NCI-H510A treated with DMSO at 0.1 percent for 48 hours (cell line): ENCODE data around the gene LENG8.
"Not testable (repeated sequence)": the region's sequence is repeated elsewhere in the genome, so short reads cannot be mapped to it uniquely, and the experiment has no call there.

Experiments
- DNase-seq: peaks from one replicate; lab custom pipeline; 2025; lab: John Stamatoyannopoulos, UW

Gene LENG8

DNA sequence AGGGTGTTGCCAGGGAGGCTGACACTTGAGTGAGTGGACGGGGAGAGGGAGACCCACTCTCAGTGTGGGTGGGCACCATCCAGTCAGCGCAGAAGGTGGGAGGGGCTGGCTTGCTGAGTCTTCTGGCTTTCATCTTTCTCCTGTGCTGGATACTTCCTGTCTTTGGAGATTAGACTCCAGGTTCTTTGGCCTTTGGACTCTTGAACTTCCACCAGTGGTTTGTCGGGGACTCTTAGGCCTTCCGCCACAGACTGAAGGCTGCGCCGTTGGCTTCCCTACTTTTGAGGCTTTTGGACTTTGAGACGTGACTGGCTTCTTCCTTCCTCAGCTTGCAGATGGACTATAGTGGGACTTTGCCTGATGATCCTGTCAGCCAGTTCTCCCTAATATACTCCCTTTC, 4.3 kb upstream of the LENG8 start:
- DNase-seq: no peak

DNA sequence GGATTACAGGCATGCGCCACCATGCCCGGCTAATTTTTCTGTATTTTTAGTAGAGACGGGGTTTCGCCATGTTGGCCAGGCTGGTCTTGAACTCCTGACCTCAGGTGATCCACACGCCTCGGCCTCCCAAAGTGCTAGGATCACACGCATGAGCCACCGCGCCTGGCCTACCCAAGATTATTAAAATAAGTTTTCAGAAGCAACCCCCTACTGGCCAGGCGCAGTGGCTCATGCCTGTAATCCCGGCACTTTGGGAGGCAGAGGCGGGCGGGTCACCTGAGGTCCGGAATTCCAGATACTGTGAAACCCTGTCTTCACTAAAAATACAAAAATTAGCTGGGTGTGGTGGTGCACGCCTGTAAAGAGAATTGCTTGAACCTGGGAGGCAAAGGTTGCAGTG, 2.6 kb upstream of the LENG8 start:
- DNase-seq: not testable (repeated sequence)

DNA sequence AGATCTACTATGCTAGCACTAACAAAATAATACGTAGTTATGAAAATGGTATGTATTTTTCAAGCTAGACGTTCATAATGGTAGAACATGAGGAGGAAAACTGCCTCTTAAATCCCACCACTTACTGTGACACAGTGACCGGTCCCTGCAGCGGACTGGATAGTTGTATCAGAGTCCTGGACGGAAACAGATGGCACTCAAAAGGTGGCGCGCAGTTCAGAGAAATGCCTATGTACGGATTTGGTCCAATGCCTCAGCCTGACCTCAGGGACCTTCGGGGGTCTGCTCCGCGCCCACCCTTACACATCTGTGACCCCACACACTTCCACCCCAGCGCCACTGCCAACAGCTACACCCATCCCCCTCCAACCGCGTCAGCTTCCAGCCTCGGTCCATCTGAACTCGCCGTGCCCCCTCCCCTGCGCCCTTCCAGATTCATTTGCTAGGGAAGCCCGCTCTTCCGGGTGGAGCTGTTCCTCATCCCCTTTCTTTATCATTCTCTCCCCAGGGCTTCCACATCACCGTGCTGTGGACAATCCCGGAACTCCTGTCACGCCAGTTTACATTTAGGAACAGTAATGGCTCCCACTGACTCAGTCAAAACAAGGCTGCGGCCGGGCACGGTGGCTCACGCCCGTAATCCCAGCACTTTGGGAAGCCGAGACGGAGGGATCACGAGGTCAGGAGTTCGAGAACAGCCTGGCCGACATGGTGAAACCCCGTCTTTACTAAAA, 792 bp upstream of the LENG8 start:
- DNase-seq: peak; percentile 61

DNA sequence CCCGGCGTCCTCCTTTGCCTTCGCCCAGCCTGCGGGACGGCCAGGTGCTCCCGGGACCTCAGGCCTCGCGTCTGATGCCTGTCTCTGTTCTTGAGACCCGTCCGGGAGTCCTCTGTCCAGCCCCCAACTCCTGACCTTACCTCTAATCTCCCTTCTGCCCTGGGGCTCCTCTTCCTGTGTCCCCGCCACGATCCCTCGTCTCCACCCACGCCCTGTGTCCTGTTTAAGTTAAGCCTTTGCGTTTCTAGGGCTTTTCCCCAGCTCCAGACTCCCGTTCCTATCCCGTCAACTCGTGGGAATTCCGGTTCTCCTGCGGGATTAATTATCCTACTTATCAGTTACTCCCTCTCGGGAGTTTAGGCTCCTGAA, 686 bp downstream of the LENG8 start:
- DNase-seq: no peak

DNA sequence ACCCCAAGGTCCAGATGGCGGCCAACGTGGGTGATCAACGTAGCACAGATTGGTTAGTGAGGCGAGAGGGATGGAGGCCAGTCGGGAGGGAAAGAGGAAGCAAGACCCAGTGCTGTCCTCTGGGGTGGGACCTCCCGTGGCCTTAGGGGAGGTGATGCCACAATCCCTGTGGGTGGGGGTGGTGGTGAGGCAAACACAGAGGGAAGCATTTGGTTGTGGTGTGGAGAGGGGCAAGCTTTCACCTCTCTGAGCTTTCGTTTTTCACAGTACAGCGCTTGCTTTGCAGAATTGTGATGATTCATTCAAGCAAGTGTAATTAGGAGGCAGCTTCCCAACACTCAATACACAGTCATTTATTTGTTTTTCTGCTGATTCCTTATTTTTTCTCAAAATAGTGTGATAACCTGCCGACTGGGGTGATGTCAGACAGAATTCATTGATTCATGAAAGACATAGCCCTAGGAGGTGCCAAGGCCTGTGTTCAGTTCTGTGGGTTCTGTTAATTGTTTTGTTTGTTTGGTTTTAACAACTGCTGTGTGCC, 2.4 kb downstream of the LENG8 start:
- DNase-seq: no peak

DNA sequence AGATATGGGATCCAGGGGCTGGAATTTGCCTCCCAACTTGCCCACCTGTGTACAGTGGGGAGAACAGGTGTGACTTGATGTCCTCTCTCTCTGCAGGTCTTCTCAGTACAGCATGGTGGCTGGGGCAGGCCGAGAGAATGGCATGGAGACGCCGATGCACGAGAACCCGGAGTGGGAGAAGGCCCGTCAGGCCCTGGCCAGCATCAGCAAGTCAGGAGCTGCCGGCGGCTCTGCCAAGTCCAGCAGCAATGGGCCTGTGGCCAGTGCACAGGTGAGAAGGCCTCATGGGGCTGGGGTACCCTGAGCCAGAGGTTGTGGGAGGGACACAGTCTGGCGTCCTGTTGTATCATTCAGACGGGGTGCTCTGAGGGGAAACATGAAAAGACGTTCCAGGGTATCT, 3.0 kb downstream of the LENG8 start:
- DNase-seq: no peak

DNA sequence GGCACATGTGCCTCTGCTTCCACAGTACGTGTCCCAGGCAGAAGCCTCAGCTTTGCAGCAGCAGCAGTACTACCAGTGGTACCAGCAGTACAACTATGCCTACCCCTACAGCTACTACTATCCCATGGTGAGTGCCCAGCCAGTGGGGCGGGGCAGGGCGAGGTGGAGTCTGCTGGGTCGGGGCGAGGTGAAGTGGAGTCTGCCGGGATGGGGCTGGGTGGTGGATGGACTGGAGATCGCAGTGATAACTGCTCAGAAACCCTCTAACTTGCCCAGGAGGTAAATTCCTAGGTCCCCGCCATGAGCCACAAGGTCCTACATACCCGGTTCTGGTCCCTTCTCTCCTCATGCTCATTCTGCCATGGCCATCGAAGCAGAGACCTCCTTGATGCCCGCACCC, 3.6 kb downstream of the LENG8 start:
- DNase-seq: no peak

DNA sequence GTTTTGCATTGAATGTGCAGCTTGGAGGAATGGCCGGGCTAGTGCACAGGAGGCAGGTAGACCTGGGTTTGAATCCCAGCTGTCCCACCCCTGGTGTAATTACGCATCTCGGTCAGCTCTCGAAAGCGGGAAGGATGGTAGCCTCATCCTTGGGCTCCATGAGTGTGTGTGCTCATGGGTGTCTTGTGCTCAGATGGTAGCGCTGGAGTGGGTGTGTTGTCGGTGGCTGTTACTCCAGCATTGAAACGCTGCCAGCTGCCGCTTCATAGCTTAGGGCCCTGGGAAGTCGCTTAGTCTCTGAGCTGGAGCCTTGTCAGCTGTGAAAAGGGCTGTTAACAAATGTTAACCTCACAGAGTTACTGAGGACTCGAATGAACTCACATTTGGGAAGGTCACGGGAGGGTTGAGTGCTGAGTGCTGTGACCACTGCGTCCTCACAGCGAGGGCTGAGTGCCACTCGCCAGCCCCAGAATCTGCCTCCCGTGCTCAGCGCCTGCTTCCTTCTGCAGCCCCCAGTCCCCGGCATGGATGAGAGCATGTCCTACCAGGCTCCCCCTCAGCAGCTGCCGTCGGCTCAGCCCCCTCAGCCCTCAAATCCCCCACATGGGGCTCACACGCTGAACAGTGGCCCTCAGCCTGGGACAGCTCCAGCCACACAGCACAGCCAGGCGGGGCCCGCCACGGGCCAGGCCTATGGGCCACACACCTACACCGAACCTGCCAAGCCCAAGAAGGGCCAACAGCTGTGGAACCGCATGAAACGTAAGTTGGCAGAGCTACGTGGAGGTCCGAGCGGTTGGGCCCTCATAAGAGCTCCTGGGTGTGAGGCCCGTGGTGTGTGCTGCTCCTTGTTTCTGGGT, 5.2 kb downstream of the LENG8 start:
- DNase-seq: no peak

DNA sequence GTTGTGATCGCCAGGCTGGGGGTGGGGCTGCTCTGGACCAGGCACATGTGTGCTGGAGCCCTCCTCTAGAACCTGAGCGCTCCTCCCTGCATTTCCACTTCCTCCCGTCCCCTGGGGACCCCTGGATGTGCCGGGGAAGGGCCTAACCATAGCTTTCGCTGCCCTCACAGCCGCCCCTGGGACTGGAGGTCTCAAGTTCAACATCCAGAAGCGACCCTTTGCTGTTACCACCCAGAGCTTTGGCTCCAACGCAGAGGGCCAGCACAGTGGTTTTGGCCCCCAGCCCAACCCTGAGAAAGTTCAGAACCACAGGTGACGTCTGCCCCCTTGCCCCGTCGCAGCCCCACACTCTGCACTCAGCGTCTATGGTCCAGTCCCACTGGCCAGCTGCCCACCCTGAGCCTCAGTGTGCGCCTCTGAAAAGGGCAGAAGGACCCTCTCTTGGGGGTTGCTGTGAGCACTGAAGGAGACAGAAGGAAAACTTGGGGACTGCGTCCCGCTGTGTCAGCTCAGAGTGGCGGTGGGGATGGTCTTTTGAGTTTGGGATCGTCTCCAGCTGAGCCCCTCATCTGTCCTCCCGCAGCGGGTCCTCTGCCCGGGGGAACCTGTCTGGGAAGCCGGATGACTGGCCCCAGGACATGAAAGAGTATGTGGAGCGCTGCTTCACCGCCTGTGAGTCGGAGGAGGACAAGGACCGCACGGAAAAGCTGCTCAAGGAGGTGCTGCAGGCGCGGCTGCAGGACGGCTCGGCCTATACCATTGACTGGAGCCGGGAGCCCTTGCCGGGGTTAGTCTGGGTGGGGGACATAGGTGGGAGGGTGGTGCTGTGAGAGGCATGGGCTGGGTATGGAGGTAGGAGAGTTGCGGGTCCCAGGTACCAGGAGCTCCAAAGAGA, 6.0 kb downstream of the LENG8 start:
- DNase-seq: no peak

DNA sequence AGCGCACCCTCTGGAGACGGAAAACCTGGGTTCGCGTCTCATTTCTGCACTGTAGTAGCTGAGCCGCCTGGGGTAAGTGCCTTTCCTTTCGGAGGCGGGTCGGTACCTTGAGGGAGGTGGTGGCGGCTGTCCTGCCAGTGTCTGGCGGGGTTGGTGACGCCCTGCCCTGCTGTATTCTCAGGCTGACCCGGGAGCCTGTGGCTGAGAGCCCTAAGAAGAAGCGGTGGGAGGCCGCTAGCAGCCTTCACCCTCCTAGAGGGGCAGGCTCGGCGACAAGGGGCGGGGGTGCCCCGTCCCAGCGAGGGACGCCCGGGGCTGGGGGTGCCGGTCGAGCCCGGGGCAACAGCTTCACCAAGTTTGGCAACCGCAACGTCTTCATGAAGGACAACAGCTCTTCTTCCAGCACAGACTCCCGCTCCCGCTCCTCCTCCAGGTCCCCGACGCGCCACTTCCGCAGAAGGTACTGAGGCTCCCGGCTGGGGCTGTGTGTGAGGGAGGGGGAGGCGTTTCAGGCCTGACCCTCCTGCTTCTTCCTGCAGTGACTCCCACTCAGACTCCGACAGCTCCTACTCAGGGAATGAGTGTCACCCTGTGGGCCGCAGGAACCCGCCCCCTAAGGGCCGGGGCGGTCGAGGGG, 6.9 kb downstream of the LENG8 start:
- no peak for DNase-seq

DNA sequence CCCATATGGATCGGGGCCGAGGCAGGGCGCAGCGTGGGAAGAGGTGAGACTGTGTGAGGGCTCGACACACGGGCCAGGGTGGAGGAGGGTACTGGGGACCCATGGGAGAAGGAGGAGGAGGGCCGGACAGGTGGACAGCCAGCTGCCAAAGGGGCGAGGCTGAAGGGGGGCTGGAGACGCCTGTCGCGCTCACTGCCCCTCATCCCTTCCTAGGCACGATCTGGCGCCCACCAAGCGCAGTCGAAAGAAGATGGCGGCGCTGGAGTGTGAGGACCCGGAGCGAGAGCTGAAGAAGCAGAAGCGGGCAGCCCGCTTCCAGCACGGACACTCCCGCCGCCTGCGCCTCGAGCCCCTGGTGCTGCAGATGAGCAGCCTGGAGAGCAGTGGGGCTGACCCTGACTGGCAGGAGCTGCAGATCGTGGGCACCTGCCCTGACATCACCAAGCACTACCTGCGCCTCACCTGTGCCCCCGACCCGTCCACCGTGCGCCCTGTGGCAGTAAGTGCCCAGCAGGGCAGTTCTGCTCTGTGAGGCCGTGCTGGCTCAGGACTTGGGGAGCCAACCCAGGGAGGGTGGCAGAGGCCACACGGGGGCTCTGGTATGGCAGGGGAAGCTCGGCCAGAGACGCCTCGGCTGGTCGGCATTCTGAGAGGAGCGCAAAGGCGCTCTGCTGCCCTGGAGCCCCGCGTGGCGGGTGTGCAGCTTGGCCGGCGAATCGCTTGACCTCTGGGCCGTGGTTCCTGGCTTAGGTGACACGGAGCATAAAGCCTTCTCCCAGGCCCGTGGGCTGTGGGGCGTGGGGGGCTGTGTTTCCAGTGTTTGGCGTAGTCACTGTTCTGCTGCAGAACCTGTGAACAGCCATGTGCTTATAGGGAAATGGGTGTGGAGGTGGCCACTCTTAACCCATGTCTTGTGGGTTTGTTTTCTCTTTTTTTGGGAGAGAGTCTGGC, 7.7 kb downstream of the LENG8 start:
- no peak for DNase-seq

DNA sequence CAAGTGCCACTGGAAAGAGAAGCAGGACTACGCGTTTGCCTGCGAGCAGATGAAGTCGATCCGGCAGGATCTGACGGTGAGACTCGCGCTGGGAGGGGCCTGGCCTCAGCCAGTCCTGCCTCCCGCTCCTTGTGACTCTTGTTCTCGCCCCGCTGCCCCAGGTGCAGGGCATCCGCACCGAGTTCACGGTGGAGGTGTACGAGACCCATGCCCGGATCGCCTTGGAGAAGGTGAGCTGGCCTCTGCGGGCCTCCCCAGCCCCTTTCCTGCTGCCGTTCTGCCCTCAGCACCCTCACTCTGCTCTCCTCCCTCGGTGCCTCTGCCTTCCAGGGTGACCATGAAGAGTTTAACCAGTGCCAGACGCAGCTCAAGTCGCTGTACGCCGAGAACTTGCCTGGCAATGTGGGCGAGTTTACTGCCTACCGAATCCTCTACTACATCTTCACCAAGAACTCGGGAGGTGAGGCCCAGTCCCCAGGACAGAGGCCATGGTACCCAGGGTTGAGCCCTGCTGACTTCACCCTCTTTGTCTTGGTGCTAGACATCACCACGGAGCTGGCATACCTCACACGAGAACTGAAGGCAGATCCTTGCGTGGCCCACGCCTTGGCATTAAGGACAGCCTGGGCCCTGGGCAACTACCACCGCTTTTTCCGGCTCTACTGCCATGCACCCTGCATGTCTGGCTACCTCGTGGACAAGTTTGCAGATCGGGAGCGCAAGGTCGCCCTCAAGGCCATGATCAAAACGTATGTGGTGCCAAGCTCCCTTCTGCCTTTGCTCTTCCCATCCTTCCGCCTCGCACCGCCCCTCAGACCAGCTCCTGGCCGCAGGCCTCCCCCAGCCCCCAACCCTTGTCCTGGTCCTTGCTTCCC, 9.0 kb downstream of the LENG8 start:
- DNase-seq: no peak

DNA sequence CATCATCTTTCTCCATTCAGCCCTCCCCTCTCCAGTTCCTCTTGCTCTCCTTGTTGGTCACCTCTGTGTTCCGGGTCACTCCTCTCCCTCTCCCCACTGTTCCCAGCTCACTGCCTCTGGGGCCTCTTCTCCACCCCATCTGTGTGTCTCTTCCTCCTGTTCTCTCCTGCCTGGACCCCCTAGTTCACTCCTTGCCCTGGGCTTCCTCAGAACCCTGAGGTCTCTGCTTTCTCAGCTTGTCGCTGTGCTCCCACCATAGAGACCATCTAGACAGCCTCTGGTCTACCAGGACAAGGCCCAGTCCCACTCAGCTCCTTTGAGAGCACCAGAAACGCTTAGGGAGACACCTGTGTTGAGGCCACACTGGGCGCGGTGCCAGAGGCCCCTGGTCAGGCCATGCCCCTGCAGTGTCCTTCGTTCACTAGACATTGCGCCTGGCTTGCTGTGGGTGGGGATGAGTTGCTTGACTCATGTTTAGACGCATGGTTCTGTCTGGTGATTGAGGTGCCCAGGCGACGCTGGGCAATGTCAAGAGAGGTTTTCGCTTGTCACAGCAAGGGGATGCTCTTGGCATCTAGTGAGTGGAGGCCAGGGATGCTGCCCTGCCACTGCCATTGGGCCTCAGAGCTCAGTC, 9.8 kb downstream of the LENG8 start:
- no peak for DNase-seq

DNA sequence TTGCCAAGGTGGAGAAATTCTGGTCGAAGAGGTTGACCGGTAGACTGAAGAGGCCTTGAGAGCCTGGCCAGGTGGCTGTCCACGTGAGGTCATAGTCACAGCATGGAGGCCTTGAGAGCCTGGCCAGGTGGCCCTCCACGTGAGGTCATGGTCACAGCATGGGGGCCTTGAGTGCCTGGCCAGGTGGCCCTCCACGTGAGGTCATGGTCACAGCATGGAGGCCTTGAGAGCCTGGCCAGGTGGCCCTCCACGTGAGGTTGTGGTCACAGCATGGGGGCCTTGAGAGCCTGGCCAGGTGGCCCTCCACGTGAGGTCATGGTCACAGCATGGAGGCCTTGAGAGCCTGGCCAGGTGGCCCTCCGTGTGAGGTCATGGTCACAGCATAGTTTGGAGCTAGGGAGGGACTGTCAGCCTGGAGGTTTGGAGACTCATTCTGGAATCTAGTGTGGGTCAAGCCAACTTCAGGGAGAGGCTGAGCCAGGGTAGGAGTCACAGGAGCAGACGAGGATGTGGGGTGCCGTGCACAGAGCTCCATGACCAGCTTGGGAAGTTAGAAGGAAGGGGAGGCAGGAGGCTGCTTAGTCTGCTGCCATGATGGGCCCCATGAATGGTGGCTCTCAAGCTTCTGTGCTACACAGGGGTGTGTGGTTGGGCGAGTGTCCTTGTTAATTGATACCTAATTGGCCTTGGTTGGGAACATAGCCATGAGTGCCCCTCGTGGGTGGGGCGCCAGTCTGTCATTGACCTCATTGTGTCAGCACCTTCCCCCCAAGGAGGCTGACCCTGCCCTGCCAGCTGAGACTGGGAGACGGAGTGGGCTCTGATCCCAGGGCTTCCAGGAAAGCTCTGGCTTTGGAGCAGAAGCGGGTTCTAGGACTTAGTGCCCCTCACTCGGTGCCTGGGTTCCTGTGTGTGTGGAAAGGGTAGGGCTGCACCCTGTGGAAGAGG, 10.6 kb downstream of the LENG8 start:
- no peak for DNase-seq

DNA sequence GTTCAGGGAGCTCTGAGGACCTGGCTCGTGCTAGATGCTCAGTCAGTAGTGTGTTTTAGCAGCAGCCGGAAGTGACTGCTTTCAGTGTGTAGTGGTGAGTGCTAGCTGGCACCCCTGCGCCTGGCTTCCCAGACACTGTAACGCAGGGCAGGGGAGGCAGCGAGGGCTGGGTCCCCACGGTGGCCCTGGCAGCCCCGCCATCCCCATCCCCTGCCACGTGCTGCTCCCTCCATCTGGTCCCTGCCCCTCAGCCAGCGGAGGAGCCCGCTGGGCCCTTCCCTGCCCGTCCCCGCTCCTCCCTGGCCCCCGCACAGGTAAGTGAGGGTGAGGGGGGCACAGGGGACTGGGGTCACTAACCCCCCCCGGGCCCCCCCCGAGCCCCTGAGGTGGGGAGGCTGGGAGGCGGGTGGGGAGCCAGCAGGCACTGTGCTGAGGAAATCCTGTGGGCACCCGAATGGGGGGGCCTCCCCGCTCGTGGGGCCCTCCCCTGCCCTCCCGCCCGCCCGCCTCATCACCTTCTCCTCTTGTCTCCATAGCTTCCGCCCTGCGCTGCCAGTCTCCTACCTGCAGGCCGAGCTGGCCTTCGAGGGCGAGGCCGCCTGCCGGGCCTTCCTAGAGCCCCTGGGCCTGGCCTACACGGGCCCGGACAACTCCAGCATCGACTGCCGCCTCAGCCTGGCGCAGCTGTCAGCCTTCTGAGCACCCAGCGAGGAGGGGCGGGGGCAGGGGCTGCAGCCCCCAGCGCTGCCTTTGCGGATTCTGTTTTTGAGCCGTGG, 11.4 kb downstream of the LENG8 start:
- DNase-seq: no peak

DNA sequence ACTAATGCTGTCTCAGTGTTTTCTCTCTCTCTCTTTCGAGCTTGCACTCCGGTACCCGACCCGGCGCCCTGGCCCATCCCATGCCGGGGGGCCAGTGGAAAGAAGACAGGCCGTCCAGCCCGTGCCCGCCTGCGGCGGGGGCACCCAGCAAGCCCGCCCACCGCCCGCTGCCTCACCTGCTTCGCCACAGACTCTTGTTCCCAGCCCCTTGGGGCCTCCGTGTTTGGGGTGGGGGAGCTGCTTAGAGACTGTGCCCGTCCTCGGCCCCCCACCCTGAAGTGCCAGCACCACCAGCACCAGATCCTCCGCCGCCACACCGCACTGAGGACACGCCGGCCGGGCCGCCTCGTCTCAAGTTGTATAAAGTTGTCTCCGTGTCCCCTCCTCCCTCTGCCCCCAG, 12.2 kb downstream of the LENG8 start:
- no peak for DNase-seq

DNA sequence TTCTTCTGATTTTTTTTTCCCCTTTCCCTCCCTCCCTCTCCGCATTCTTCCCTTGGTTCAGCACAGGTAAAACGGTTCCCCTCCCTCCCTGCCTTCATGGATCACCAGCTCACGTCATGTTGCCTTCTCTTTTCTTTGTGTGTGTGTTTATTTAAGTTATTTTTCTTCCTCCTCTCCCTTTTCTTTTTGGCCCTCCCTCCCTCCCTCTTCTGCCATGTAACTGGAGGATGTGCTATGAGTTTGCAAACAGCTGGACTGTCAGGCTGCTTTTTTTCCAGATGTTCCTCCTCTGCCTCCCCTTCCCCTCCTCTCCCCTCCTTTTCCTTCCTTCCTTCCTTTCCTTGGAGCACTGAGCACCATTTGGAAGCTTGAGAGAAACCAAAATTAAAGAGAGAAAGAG, 12.6 kb downstream of the LENG8 start:
- no peak for DNase-seq
